ENCODE measurements around the gene TK2.

Gene TK2

GRCh38 chr16:66544016-66544757 lies 5.7 kb downstream of the TK2 start:
- no peak for DNase-seq (ENCODE audit: low spot score)

- DNase-seq (ENCODE audit: low spot score), result no peak
Measured at GRCh38 chr16:66543541-66543940, 6.4 kb downstream of the TK2 start.

GRCh38 chr16:66542396-66542795 lies 7.5 kb downstream of the TK2 start:
- no peak for DNase-seq (ENCODE audit: low spot score)

- no peak for DNase-seq (ENCODE audit: low spot score)
Measured at GRCh38 chr16:66541388-66542355, 8.2 kb downstream of the TK2 start.

GRCh38 chr16:66539623-66540469 lies 10.1 kb downstream of the TK2 start:
- DNase-seq (ENCODE audit: low spot score), result no peak

GRCh38 chr16:66538910-66539309 lies 11.0 kb downstream of the TK2 start:
- DNase-seq (ENCODE audit: low spot score), result no peak

GRCh38 chr16:66537236-66537635 lies 12.7 kb downstream of the TK2 start:
- no peak for DNase-seq (ENCODE audit: low spot score)

- DNase-seq (ENCODE audit: low spot score), result no peak
Measured at GRCh38 chr16:66536525-66536924, 13.4 kb downstream of the TK2 start.

- DNase-seq (ENCODE audit: low spot score), result no peak
Measured at GRCh38 chr16:66534376-66534799, 15.5 kb downstream of the TK2 start.

GRCh38 chr16:66529475-66529874 lies 20.4 kb downstream of the TK2 start:
- DNase-seq (ENCODE audit: low spot score), result no peak

- no peak for DNase-seq (ENCODE audit: low spot score)
Measured at GRCh38 chr16:66528294-66528693, 21.6 kb downstream of the TK2 start.

GRCh38 chr16:66525396-66526180 lies 24.3 kb downstream of the TK2 start:
- DNase-seq (ENCODE audit: low spot score), result no peak

GRCh38 chr16:66524601-66525164 lies 25.2 kb downstream of the TK2 start:
- peak; percentile 83 for DNase-seq (ENCODE audit: low spot score)

- no peak for DNase-seq (ENCODE audit: low spot score)
Measured at GRCh38 chr16:66523861-66524354, 26.0 kb downstream of the TK2 start.

GRCh38 chr16:66522816-66523590 lies 26.9 kb downstream of the TK2 start:
- DNase-seq (ENCODE audit: low spot score), result no peak

- no peak for DNase-seq (ENCODE audit: low spot score)
Measured at GRCh38 chr16:66521951-66522771, 27.8 kb downstream of the TK2 start.

GRCh38 chr16:66521252-66521713 lies 28.6 kb downstream of the TK2 start:
- no peak for DNase-seq (ENCODE audit: low spot score)

- peak; percentile 69 for DNase-seq (ENCODE audit: low spot score)
Measured at GRCh38 chr16:66520406-66521170, 29.3 kb downstream of the TK2 start.

Data from Ammon's horn (tissue), 1 donor.